GM21447 (cell line): Measurements from ENCODE around the gene ETF1.

Experiments
- ATAC-seq: cut with Tn5 transposase; IDR thresholded peaks from one replicate; pipeline ENCODE4 v1.9.1; 2021; ENCODE audit not compliant: unreplicated experiment

The ETF1 gene

DNA sequence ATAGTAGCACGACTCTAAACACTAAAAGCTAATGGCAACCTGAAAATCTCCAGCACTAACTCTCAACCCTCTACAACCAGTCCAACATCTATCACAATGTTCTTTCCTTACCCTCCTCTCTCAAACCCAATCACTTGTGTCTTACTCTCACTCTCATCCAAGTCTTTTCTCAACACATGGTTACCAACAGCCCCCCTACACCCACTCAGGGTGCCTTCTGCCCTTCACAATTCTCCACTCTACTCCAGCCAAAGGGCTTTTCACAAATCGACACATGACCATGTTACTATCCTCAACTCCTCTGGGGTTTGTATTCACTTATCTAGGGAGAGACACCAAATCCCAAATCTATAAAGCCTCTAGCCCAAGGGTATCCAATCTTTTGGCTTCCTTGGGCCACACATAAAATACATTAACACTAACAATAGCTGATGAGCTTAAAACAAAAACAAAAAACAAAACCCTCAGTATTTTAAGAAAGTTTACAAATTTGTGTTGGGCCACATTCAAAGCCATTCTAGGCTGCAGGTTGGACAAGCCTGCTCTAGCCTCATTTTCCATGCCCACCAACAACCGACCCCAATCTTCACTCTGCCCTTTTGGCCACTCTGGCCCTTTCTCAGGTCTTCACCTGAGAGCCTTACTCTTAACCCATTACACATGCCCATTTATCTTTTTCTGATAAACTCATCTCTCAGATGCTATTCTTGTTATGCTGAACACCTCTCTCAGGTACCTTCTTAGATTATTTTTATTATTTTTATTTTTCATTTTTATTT, 20.5 kb upstream of the ETF1 start:
- no peak for ATAC-seq

DNA sequence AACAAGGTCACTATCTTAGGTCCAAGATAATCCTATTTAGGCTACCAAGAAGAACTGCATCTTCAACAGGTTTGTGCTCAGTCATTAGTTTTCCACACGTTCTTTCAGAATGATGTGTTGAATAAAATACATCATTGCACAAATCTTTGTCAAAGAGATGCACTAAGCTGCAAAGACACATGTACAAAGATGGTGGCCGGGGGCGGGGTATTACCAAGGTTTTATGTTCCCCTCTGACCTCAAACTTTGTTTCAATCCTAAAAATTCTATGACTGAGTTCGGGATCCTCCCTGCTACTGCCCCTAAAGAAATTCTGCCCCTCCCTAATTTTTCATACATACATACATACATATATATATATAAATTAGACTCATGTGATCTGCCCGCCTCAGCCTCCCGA, 17.9 kb upstream of the ETF1 start:
- no peak for ATAC-seq

DNA sequence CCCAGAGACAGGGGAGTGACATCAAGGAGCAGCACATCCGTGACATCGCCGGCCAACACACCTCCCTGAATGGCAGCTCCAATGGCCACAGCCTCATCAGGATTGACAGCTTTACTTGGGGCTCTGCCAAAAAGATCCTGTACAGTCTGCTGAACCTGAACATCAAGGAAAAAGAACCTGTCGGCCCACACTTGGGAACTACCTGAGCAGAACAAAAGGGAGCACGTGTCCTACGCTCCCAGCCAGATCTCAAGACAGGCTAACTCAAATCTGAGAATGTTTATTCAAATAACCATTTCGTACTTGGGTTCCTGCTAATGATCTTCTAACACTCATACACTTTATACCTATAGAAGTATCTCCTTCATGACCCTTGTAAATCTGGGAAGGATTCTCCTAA, 16.9 kb upstream of the ETF1 start:
- ATAC-seq: no peak

DNA sequence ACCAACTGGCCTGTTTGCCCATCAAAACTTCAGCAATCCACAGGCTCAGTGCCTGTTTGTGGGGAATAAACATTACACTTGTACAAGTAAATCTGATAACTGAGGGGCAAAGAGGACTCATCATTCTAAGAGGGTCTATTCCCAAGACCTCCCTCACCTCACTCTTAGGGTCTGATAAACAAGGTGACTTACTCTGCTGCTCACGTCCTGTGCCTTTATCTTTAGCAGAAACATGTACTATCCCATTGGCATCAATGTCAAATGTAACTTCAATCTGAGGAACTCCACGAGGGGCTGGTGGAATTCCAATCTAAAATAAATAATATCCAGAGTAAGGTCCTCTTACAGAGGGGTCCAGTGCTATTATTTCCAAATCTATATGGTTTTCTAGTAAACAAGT, 14.6 kb upstream of the ETF1 start:
- no peak for ATAC-seq

DNA sequence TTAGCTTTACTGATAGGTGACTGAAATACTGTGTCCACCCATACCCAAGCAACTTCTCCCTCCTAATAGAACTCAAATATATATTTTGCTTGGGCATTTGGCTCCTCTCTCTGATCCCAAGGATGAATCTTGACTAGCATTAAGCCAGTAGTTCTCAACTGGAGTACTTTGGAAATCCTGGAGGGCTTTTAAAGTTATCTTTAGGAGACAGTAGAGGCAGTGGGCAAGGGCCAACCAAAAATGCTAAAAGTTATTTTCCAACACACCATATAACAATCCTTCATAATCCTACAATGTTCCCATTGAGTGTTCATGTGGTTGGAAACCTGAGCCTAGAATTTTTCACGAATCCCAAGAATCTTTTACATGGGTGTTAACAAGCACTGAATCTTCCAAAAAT, 11.1 kb upstream of the ETF1 start:
- no peak for ATAC-seq

DNA sequence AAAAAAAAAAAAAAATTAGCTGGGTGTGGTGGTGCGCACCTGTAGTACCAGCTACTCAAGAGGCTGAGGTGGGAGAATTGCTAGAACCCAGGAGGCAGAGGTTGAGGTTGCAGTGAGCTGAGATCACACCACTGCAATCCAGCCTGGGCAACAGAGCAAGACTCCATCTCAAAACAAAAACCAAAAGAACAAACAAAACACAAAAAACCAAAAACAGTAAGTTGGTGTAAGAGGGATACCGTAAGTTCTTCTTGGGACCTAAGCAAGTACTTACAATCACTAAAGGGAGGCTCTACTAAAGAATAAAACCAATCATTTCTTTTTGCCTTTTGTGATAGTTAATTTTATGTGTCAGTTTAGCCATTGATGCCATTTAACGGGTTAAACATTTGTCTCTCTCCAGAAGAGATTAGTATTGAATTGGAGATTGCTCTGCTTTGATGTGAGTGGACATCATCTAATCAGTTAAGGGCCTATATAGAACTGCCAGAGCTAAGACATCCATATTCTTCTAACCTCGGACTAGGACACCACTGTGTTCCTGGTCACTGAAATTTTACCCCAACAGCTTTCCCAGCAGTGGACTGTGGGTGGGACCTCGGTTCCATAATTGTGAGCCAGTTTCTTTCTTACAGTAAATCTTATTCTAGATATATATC, 10.5 kb upstream of the ETF1 start:
- ATAC-seq: no peak

DNA sequence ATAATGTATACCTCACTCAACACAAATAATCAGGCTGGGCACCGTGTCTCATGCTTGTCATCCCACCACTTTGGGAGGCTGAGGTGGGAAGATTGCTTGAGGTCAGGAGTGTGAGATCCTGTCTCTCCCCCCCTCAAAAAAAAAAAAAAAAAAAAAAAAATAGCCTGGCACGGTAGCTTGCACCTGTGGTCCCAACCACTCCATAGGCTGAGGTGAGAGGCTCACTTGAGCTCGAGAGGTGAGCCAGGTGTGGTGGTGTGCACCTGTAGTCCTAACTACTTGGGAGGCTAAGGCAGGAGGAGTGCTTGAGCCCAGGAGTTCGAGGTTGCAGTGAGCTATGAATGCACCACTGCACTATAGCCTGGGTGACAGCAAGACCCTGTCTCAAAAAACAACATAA, 9.6 kb upstream of the ETF1 start:
- no peak for ATAC-seq

DNA sequence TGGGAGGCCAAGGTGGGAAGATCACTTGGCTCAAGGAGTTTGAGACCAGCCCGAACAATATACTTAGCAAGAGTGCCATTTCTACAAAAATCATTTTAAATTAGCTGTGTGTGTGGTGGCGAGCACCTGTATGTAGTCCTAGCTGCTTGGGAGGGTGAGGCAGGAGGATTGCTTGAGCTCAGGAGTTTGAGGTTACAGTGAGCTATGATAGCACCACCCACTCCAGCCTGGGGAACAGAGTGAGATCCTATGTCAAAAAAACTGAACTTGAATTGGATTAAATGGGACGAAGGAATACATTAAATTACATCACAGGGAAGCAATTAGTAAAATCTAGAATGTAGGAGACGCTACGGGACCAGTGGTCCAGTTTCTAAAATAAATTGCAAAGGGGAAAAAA, 6.4 kb upstream of the ETF1 start:
- no peak for ATAC-seq

DNA sequence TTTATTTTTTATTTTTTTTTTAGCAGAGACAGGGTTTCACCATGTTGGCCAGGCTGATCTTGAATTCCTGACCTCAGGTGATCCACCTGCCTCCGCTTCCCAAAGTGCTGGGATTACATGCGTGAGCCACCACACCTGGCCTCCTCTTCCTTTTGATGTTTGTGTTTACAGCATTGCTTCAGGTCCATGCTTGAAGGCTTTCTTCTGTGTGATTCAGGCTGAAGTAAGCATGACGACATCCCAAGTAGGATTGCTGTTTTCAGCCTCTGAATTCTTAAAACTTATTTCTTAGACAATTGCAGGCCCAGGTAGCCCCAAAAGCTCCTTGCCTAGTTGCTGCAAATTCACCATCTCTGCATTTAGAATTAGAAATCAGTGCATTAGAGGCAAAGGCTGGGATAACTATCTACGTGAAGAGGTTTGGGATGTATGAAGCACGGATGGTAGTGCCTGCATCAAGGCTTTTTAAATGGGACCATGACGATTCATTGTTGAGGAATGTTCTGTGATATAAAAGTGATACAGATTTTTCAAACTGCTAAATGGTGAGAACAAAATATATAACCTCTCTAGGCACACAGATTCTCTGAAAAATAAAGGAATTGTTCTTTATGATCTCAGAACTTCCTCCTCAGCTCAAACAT, 3.0 kb upstream of the ETF1 start:
- ATAC-seq: no peak

DNA sequence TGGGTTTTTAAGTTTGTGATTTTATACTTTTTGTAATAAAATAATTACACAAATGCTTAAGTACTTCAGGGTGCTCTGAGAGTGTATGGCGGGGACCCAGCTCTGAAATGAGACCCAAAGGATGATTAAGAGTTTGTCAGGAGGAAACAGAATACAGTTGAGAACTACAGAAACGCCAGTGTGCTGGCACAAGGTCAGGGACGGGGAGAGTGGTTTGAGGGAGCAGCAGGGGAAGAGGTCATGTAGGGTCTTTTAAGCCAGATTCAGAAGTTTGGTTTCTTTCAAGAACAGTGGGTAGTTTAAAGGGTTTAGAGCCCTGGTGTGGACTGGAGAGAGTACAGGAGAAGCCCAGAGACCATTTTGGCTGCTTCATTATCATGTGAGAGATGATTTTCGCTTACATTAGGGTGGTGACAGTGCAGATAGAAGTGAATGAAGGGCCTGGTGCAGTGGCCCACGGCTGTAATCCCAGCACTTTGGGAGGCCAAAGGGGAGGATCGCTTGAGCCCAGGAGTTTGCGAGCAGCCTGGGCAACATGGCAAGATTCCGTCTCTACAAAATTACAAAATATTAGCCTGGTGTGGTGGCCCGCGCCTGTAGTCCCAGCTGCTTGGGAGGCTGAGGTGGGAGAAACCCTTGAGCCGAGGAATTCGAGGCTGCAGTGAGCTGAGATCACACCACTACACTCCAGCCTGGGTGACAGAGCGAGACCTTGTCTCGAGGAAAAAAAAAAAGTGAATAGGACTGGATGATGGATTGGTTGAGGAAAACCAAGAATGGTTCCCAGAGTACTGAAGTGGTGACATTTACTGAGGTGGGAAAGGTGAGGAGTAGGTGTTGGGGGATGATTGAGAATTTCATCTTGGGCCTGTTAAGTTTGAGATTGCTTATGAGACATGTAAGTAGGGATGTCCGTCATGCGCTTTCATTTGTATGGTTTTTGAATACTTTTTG, 1.4 kb upstream of the ETF1 start:
- ATAC-seq: no peak

DNA sequence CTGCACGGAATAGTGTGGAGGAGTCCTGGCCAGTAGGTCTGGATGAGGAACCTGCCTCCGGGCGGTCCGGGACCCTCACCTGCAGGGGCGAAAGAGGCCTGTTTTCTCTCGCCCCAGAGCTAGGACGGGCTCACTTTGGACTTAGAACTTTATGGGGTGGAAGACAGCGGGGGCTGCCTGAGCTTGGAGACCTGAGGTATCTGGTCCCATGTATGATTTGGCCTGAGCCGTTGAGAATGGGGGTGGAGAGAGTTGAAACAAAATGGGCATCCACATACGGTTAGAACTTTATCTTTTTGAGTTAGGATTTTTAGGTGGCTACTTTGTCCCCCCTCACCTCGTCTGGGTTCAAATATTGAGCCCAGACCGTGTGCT, 681 bp upstream of the ETF1 start:
- ATAC-seq: peak; percentile 45

DNA sequence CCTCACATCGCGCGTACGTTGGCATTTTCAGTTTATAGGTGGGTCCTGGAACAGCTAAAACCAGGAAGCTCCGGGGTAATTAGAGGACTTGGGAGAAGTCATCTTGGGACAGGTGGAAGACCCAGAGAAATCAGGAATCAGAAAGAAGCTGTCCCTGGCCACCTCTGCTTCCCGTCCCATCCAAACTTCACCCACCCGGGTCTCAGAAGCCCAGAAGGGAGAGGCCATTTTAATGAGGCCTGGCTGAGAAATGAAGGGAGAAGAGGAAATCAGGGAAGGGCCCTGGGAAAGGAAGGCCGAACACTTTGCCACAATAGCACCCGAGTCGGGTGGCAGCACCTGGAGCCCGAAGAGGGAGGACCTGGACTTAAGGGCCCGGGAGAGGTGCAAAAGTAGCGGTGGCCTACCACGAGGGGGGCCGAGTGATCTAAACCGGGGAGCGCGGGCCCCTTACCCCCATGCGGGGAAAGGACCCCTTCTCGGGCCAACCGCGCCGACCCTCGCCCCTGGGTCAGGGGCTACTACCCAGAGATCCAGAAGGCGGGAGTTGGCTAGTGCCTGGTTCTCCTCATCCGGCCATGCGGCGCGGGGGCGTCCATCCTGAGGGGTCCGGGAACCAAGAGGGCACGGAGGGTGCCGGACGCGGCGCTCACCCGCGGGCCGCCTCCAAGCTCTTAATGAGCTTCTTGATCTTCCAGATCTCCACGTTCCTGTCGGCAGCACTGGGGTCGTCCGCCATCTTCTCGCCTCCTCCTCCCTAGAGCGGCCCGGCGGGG, 668 bp downstream of the ETF1 start:
- ATAC-seq: peak; percentile 1

DNA sequence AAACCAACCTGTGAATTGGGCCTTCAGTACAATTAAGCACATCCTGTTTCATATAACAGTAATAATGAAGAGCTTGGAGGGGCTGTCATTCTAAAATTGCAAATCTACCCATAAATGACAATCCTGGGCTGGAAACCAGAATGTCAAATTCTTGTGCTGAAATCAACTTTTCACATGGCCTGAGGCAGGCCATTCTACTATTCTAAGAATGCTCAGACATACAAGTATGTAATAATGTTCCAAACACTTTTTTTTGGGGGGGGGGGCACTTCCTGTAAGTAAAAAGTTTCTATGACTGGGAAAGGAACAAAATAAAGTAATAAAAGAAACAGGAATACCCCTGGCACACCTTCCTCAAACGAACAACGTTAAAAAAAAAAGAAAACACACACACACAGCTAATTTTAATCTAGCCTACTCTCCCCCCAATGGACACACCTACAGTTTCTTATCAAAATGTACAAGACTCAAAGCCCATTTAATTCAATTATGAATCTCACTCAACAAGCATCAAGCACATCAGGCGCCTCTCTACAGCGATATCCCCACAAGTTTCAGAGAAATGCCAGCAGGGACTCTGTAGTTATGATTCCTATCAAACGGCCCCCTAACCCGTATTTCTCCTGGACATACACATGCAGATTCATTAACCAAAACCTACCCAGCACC, 1.4 kb downstream of the ETF1 start:
- ATAC-seq: no peak

DNA sequence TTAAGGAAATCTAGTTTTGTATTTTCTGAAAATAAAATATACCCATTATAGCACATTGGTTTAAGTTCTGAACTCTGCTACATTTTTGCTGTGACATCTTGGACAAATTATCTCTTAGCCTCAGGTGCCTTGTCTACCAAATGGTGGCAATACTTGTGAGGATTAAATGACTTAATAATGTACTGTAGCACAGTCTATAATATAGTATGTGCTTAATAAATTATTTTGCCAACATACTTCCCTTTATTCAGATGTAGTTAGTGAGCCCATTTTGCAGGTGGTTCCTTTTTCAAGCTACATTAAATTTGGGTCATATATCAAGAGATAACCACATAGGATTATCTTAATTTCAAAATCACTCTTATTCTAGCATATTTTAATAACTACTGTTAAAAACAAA, 3.2 kb downstream of the ETF1 start:
- ATAC-seq: no peak

DNA sequence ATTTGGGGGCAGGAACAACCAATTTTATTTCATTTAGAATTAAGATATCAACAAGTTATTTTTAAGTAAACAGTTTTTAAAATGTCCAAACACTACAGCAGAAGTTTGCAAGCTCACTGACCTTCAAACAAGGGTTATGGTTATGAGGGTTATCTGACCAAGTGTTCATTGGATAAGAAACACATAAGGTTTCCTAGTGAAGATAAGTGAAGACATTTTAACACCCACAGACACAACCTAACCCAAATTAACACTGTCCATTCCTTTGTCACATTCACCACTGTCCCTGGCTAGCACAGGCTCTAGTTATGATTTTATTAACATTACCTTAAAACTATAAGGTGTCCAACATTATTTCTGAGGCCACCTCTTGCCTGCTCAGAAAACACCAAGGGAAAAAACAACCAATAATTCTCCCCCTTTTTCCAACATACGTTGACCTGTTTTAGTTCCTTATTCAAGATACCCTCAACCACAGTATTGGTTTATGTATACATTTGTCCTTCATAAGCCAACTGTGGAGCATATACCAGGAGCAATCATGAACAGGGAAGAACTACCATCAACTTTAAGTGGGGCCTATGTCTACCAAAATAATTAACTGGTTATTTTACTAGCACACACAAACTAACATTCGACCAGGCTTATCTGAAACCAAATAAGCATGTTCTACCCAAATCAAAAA, 4.0 kb downstream of the ETF1 start:
- ATAC-seq: no peak

DNA sequence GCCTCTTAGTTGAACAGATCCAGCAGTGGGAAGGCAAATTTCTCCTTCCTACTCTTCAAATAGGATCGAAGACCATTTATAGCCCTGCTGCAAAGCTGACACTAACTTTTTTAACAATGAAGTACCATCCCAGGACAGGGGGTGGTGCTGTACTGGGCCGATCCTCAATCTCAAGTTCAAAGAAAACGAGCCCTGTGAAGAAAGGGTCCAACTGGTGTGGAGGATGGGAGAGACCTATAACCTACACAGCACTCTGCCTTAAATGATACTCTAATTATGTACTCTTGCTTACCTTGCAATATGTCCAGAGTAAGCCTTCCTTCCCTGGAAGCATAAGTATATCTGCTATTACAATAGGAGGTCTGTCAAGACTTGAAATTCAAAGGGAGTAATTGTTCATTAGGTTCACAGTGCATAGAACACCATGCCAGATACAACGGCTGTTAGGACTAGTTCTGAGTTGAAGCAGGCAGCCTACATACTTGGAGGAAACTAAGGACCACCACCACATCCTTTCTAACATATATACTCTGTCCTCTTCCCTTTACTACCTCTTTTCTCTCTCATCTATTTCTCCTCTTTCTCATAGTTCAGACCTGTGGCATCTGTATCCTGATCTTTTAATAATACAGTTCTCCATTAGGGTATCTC, 6.2 kb downstream of the ETF1 start:
- ATAC-seq: no peak

DNA sequence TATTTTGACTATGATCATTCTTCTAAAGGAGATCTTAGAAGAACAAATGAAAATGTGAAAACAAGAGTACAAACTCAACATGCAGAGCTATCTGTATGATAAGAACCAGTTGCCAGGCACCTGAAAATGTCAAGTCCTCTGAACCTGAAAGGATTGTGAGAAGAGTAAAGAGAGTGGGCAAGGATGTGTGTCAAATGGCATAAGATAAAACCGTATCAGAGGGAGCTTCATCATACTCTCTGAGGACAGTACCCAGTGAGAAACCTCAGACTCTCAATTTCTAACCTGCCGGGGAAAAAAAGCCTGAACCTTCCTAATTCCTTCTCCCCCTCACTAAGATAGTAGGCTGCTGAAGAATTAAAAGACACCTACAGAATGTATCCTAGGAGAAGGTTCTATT, 6.8 kb downstream of the ETF1 start:
- ATAC-seq: no peak

DNA sequence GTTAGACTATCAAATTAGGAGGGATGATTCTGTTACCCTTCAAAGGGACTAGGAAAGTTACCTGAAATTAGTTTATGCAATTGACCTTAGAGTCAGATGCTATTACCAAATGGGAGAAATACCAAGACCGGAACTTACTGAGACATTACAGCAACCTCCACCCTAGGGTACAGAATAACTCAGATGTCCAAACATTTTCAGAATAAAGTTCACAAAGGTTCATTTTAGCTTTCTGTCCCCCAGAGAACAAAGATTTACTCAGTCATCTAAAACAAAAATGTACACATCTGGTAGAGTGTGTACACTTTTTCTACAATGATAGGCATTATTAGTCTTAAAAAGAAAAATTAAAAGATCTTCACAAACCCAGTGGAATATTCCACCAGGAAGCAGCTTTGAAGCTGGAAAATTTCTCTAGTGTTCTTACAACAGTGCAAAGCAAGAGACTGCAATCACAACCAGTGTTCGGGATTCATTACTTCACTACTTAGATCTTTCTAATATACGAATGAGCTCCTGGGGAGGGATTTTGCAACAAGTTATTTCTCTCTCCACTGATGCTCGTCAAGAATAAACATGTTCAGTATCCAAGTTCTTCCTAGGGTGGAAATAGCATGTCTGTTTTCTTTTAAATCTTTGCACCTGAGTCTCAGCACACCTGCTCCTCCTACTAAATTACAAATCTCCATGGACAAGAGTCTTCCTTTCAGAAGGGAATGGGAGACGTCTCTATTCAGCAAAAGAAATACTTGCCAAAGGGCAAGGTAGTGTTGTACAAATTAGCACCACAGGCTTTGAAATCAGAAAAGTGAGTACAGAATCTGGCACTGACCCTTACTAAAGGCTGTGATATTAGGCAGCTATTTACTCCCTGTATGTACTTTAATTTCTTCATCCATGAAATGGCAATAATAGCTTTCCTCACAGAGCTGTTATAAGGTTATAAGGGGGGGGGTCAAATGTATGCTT, 8.8 kb downstream of the ETF1 start:
- ATAC-seq: no peak
